GM21360 (cell line): ENCODE results near the gene NMB.

ENCODE experiments used
- ATAC-seq: cut with Tn5 transposase; IDR thresholded peaks from one replicate; pipeline ENCODE4 v1.9.1; 2021; ENCODE audit warnings: mild to moderate bottlenecking, moderate library complexity; ENCODE audit not compliant: unreplicated experiment

Gene NMB

GRCh38 chr15:84620626-84621025, 37.4 kb downstream of the NMB start:
- no peak for ATAC-seq

DNA sequence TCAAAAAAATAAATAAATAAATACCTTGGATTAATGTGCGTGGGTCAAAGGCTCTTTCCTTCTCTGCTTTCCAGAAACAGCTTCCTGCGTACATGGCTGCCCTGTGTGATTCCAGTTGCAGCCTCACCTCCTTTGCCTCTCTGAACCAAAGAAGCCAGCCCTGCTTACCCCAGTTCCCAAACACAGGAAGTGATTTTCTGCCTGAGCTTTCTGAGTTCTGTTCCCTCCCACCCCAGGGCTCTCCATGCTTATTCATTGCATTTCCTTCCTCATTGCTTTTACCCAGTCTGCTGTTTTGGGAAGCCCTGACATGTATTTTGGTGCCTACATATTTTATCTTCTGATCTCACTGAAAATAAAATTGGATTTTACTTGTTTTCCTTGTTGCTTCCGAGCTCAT, 41.8 kb downstream of the NMB start:
- ATAC-seq = no peak

DNA sequence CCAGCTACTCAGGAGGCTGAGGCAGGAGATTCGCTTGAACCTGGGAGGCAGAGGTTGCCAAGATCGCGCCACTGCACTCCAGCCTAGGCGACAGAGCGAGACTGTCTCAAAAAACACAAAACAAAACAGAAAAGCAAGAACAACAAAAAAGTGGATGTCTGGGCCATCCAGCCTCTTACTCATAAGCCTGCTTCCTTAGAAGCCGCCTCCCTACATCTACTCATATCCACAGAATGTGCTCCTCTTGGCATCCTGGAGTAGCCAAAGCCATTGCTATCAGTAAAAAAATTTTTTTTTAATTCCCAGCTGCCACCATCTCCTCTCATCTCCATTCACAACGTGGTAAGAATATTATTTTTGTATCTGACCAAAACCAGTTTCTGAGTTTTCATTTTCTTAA, 46.4 kb downstream of the NMB start:
- ATAC-seq = no peak

DNA sequence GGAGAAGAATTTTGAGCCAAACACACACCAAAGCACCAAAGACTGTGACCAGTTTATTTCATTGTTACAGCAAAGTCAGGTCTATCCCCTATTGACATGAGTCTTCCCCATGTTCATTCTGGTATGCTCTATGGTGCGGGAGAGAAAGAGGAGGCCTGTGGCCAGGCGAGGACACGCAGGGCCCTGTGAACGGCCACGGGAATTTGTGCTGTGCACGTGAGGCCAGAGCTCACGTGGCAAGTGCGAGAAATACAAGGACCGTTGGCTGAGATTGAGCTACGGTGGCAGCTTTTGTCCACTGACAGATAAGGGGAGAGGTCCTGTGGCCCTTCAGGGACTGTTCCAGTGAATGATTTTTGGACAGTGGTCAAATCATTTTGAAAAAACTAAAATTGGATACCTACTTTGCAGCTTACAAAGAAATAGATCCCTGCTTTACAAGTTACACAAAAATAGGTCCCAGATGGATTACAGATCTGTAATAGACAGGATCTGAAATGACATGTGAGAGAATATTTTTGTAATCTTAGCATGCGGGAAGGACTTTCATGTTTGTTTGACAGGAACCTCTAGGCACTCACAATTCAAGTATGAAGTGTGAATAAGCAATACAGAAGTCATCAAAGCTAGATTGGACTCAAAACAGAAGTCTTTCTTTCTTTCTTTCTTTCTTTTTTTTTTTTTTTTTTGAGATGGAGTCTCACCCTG, 48.0 kb downstream of the NMB start:
- no peak for ATAC-seq

GRCh38 chr15:84608707-84609284, 49.2 kb downstream of the NMB start:
- no peak for ATAC-seq

DNA sequence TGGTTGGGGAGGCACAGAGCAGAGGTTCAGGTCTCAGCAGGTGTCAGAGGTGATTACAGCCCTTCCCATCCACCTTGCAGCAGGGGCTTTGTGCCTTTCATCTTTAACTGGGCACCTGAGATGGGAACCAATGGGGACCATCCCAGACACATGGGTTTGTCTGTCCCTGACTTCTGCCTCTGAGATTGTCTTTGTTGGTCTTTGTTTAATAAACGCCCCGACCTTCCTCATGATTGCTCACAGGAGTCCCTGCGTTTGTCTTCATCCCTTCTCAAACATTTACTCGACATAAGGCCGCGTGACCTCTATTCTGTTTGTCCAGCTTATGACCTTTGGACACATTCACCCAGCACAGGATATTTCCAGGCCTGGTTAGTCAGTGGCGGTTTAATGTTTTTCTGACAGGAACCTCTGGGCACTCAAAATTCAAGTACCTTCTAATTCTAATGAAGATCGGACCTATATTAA, 51.3 kb downstream of the NMB start:
- ATAC-seq = no peak

GRCh38 chr15:84605554-84605882, 52.5 kb downstream of the NMB start:
- ATAC-seq = no peak
